Measurements from ENCODE around the gene KCNA10.

DNA sequence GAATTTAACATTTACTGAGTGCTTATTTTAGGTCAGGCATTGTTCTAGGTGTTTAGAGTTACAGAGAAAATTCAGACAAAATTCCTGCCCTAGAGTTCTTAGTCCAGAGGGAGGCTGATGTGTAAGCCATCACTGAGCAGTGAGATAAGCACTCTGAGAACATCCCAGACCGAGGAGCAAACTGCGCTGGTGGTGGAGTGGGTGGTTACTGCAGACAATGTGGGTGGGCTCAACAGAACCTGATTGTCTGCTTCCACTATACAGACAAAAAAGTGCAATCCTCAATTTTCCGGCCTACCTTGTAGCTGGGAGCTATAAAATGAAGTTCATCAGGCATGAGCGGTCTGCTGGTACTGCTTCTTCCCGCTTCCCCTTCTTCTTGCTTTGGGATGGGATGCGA, 44.5 kb downstream of the KCNA10 start:
- TF ChIP-seq, protein P1, sequence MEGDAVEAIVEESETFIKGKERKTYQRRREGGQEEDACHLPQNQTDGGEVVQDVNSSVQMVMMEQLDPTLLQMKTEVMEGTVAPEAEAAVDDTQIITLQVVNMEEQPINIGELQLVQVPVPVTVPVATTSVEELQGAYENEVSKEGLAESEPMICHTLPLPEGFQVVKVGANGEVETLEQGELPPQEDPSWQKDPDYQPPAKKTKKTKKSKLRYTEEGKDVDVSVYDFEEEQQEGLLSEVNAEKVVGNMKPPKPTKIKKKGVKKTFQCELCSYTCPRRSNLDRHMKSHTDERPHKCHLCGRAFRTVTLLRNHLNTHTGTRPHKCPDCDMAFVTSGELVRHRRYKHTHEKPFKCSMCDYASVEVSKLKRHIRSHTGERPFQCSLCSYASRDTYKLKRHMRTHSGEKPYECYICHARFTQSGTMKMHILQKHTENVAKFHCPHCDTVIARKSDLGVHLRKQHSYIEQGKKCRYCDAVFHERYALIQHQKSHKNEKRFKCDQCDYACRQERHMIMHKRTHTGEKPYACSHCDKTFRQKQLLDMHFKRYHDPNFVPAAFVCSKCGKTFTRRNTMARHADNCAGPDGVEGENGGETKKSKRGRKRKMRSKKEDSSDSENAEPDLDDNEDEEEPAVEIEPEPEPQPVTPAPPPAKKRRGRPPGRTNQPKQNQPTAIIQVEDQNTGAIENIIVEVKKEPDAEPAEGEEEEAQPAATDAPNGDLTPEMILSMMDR (IDR thresholded peaks at IDR 0.05), result no peak
- TF ChIP-seq POLR2A (IDR thresholded peaks at IDR 0.05), result no peak
- no peak for TF ChIP-seq POLR2AphosphoS5 (IDR thresholded peaks at IDR 0.05)
